Measurements from ENCODE around the gene BICC1. TPM values are rescaled to one million over a fixed set of nuclear protein-coding genes. Genes with fewer than 3 reads are reported as not detected.

The BICC1 gene
- total RNA-seq, 4 donors from 2014 or later, result 0.60 to 5.1 (median 2.2) TPM

DNA sequence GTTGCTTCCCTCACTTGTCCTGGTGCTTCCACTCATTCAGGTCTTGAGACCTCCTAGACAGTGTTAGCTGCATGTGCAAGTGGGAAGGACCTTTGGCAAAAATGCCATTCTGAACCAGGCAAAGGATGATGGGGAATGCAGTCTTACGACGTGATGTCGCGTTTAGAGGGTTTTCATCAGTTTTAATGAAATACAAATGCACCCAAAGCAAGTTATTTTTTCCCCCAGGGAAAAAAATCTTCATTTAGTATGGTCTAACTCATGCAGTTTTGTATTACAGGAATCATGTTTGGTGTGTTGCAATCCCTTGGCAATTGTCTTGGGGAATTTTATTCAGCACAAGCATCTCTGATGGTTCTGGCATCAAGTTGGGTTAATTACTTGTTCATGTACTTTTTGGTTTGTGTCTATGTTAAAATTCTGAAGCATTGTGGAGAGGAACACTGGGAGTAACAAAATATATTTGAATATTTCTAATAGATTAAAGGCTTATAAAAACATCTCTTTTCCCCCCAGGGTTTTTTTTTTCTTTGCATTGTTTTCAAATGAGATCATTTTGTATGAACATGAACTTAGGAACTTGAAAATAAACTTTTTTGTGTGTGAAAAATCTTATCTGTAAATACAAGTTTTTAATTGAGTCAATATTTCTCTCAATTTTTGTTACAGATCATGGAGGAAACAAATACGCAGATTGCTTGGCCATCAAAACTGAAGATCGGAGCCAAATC is 188.9 kb downstream of the BICC1 start:
- peak overlapping the region; percentile 2 to 46 (median 38) for H3K27ac ChIP-seq
- no peaks in the 10 kb centered on the region for H3K9me3 ChIP-seq
- H3K4me1 ChIP-seq, result no peaks in the 10 kb centered on the region
- H3K36me3 ChIP-seq, result no peaks in the 10 kb centered on the region
- H3K27me3 ChIP-seq, result no peaks in the 10 kb centered on the region
- 75 to 83% methylated on average over 6 of the region's 6 CpGs for WGBS, 2 donors (ENCODE audit: low coverage in 1 of 2)
- no peak for DNase-seq
- no peak for TF ChIP-seq POLR2AphosphoS5 (IDR thresholded peaks at IDR 0.05)
- TF ChIP-seq POLR2A (IDR thresholded peaks at IDR 0.05), result no peak
- TF ChIP-seq EP300 (IDR thresholded peaks at IDR 0.05; ENCODE audit: low read depth), result no peak
- TF ChIP-seq, protein P1, sequence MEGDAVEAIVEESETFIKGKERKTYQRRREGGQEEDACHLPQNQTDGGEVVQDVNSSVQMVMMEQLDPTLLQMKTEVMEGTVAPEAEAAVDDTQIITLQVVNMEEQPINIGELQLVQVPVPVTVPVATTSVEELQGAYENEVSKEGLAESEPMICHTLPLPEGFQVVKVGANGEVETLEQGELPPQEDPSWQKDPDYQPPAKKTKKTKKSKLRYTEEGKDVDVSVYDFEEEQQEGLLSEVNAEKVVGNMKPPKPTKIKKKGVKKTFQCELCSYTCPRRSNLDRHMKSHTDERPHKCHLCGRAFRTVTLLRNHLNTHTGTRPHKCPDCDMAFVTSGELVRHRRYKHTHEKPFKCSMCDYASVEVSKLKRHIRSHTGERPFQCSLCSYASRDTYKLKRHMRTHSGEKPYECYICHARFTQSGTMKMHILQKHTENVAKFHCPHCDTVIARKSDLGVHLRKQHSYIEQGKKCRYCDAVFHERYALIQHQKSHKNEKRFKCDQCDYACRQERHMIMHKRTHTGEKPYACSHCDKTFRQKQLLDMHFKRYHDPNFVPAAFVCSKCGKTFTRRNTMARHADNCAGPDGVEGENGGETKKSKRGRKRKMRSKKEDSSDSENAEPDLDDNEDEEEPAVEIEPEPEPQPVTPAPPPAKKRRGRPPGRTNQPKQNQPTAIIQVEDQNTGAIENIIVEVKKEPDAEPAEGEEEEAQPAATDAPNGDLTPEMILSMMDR (IDR thresholded peaks at IDR 0.05), result no peak
- no peak overlapping the region for H3K4me3 ChIP-seq
- intact Hi-C loops (cut with DNase I; ENCODE audit: low total_unique reads), result no loop called here
- in situ Hi-C loops (cut with MboI; ENCODE audit: low pct_ligation_motif_present in 1 of 4, low pct_unique_long_range_greater_than_20kb in 1 of 4, low sequenced_read_pairs in 3 of 4), result no loop called here

DNA sequence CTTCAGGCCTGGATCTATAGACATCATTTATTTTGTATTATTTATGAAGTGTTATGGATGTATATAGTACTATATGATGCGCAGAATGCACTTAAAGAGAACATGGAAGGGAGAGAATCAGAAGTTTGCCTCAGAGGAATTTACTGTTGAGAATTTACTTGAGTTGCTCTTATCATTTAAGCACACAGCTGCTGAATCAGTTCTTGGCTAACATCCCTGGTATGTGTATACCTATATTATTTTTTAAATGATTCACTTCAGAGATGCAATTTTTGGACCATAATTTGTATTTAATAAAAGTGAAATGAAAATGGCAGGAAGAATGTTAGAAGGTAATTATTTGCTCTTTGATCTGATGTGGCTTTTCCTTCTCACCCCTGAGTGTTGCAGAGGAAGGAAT is 191.6 kb downstream of the BICC1 start:
- 88 to 92% methylated on average over 1 of the region's 1 CpG for WGBS, 2 donors (ENCODE audit: low coverage in 1 of 2)
- Histone ChIP-seq H3K9me3 (no peaks in the 10 kb centered on the region), H3K4me1 (no peaks in the 10 kb centered on the region), H3K27ac (no peak overlapping the region), H3K27me3 (no peaks in the 10 kb centered on the region), H3K36me3 (no peaks in the 10 kb centered on the region), H3K4me3 (no peak overlapping the region)
- TF ChIP-seq POLR2AphosphoS5 (IDR thresholded peaks at IDR 0.05), result no peak
- TF ChIP-seq, protein P1 (IDR thresholded peaks at IDR 0.05), result no peak
- TF ChIP-seq POLR2A (IDR thresholded peaks at IDR 0.05), result no peak
- TF ChIP-seq EP300 (IDR thresholded peaks at IDR 0.05; ENCODE audit: low read depth), result no peak
- no peak for DNase-seq
- in situ Hi-C loops (cut with MboI; ENCODE audit: low pct_ligation_motif_present in 1 of 4, low pct_unique_long_range_greater_than_20kb in 1 of 4, low sequenced_read_pairs in 3 of 4), result no loop called here
- intact Hi-C loops (cut with DNase I; ENCODE audit: low total_unique reads), result no loop called here

DNA sequence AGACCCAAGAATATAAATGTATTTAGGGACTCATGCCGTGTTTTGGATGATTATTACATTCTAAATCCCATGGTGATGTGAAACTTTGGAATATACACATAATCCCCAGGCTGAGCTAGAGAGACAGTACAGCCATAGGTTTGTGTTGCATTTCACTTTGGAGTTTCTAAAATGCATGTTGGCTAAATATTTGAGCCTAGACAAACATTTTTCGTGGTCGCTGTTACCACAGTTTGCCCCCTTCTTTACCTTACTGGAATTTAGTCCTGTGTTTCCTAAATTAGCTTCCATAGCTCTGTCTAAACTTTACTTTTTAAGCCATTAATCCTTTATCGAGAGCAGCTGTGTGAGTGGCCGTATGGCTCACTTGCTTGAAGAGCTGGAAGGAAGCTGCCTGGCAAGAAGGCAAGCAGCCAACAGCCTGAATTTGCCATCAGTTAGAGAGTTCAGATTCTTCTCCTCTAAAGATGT is 192.0 kb downstream of the BICC1 start:
- intact Hi-C loops (cut with DNase I; ENCODE audit: low total_unique reads) (no loop called here), in situ Hi-C loops (cut with MboI; ENCODE audit: low pct_ligation_motif_present in 1 of 4, low pct_unique_long_range_greater_than_20kb in 1 of 4, low sequenced_read_pairs in 3 of 4) (no loop called here)
- DNase-seq, result no peak
- Histone ChIP-seq H3K36me3 (no peaks in the 10 kb centered on the region), H3K4me3 (no peak overlapping the region), H3K27me3 (no peaks in the 10 kb centered on the region), H3K9me3 (no peaks in the 10 kb centered on the region), H3K27ac (no peak overlapping the region), H3K4me1 (no peaks in the 10 kb centered on the region)
- TF ChIP-seq POLR2A (IDR thresholded peaks at IDR 0.05) (no peak), POLR2AphosphoS5 (IDR thresholded peaks at IDR 0.05) (no peak), EP300 (IDR thresholded peaks at IDR 0.05; ENCODE audit: low read depth) (no peak)
- TF ChIP-seq, protein P1 (IDR thresholded peaks at IDR 0.05), result no peak
- 43 to 47% methylated on average over 5 of the region's 5 CpGs for WGBS, 2 donors (ENCODE audit: low coverage in 1 of 2)

DNA sequence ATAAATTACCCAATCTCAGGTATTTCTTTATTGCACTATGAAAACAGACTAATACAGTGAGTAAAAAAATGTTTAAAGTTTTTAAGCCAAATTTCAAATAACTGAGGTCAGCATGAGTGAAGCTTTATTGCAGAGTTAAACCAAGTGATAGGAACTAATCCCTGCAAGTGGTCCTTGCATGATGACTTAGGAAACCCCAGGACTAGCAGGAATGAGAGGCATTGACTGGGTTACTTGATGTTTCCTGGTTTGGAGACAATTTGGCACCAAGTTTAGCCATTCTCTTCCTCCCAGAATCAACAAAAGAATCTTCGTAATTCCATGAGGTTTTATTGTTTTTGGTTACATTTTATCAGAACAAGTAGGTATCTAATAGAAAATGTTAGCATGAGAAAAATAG is 194.2 kb downstream of the BICC1 start:
- no peaks in the 10 kb centered on the region for H3K4me1 ChIP-seq
- in situ Hi-C loops (cut with MboI; ENCODE audit: low pct_ligation_motif_present in 1 of 4, low pct_unique_long_range_greater_than_20kb in 1 of 4, low sequenced_read_pairs in 3 of 4) (no loop called here), intact Hi-C loops (cut with DNase I; ENCODE audit: low total_unique reads) (no loop called here)
- no peaks in the 10 kb centered on the region for H3K9me3 ChIP-seq
- no peak overlapping the region for H3K27ac ChIP-seq
- no peak for DNase-seq
- H3K4me3 ChIP-seq, result no peak overlapping the region
- H3K27me3 ChIP-seq, result no peaks in the 10 kb centered on the region
- no peaks in the 10 kb centered on the region for H3K36me3 ChIP-seq
- no peak for TF ChIP-seq EP300 (IDR thresholded peaks at IDR 0.05; ENCODE audit: low read depth)
- no peak for TF ChIP-seq POLR2AphosphoS5 (IDR thresholded peaks at IDR 0.05)
- TF ChIP-seq POLR2A (IDR thresholded peaks at IDR 0.05), result no peak
- TF ChIP-seq, protein P1 (IDR thresholded peaks at IDR 0.05), result no peak
- 53 to 70% methylated on average over 1 of the region's 1 CpG for WGBS, 2 donors (ENCODE audit: low coverage in 1 of 2)
